ENCODE results near the gene LCN1.
"Not testable (repeated sequence)": the region's sequence is repeated elsewhere in the genome, so short reads cannot be mapped to it uniquely, and the experiment has no call there.

Gene LCN1

DNA sequence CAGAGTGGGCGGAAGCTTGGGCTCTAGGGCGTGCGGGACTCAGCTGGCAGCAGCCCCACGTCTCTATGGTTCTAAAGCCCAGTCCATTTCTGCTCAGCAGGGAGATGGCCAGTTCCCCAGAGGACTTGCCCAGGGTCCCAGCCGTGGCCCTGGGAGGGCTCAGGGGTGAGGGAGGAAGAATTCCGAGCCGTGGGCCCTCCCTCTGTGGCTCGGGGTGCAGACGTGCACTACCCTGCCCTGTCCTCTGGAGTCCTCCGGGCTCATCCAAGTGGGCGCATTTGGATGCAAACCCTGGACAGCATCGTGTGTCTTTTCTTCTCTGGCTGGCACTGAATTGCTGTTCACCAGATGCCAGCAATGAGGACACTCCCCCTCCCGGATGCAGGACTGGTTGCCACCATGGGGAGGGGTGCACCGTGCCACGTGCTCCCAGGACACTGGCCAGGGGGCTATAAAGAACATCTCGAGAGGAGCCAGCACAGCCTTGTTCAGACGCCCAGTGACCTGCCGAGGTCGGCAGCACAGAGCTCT, 24.5 kb downstream of the LCN1 start, which contains the start of gene OBP2A:
OBP2A (plus strand) TSS at position 481 of the 531 bp plus-strand sequence. CDS start 55 bp downstream, outside the sequence.
- DNase-seq (ENCODE audit: extremely low read depth in 1 of 2, low read depth in 1 of 2) = not testable (repeated sequence)

GRCh38 chr9:135546792-135547617, 25.8 kb downstream of the LCN1 start:
- not testable (repeated sequence) for DNase-seq (ENCODE audit: extremely low read depth in 1 of 2, low read depth in 1 of 2)

- no peak for DNase-seq (ENCODE audit: extremely low read depth in 1 of 2, low read depth in 1 of 2)
These were observed 26.8 kb downstream of the LCN1 start for GRCh38 chr9:135547756-135548736.

- DNase-seq (ENCODE audit: extremely low read depth in 1 of 2, low read depth in 1 of 2) = not testable (repeated sequence)
These were observed 28.5 kb downstream of the LCN1 start for GRCh38 chr9:135549478-135550343.

DNA sequence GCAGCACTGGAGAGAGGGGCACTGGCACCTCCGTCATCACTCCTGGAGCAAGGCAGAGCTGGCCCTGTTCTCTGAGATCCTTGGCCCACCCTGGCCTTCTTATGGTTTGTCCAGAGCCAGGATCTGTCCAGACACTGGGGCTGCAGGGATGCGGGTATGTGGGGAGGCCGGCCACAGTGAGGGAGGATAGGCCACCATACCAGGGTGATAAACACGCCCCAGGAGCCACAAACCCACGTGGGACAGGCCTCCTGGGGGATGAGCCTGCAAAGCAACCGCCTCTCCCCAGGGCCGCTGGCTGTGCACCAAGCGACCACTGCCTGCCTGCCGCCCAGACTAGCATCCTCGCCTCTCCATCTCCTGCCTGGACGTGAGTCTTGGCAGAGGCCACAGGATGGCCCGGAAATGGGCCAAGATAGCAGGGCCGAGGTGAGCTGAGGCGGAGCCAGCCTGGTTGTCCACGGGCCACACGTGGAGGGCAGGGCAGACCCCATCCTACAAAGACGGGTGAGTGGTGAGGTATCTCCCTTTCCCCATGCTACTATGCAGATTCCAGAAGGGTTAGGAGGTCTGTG, 29.2 kb downstream of the LCN1 start:
- DNase-seq (ENCODE audit: extremely low read depth in 1 of 2, low read depth in 1 of 2) = no peak

GRCh38 chr9:135551031-135551430, 29.8 kb downstream of the LCN1 start:
- no peak for DNase-seq (ENCODE audit: extremely low read depth in 1 of 2, low read depth in 1 of 2)

DNA sequence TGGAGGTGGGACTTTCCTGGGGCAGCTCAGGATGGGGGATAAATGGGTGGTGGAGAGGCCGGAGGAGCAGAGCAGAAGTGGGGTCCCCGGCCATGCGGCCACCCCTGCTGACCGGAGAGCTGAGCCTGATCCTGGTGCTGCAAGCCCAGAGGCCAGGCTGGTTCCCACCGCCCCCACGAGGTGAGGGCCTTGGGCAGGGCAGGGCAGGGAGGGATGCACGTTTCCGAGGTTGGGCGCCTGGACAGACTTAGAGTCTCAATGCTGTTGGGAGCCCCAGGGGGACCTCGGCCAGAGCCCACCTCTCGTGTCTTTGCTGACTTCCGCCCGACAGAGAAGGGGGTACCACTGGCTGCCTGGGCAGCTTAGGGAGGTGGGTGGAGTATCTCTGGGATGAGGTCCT, 30.2 kb downstream of the LCN1 start:
- no peak for DNase-seq (ENCODE audit: extremely low read depth in 1 of 2, low read depth in 1 of 2)

DNA sequence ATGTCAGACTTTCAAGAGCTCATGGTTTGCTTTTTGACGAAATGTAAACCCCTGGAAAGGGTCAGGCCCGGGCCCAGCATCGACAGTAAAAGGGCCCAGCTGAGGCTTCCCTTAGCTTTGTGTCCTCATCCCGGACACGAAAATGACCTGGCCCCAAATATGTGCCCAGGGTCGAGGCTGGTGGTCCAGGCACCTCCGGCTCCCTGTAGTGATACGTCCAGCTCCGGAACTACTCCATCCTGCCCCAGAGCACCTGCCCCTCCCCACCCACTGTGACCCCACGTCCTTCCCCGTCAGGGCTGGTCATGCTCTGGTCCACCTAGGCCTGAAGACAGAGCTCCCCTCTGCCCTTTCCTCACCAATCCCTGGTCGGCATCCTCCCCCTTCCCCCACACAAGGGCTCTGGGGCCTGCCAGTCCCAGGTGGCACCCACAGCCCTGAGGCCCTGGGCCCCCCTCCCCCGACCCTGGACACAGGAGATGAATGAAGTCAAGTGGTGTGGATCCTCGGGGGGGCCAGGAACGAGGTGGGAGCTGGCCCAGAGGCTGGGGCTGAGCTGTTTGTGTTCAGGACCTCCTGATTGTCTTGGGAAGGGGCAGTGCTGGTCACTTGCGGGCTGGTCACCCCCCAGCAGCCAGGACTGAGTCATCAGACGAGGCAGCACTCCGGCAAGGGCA, 30.9 kb downstream of the LCN1 start:
- DNase-seq (ENCODE audit: extremely low read depth in 1 of 2, low read depth in 1 of 2) = no peak

DNA sequence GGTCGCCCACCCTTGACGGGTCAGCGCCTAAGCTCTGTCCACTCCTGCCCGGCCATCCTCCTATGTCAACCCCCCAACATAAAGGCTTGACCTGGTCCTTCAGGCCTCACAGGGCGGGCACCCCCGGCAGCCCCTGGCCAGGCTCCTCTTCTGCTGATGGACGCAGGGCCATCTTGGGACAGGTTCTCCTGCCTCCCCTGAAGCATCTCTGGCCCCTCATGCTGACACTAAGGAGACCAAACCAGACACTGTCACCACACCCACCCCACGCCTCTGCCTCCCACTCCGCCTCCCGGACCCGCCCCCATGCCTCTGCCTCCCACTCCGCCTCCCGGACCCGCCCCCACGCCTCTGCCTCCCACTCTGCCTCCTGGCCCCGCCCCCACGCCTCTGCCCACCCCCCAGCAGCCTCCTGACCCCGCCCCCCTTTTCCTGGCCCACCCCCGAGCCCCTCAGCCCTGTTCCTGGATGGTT, 31.5 kb downstream of the LCN1 start:
- DNase-seq (ENCODE audit: extremely low read depth in 1 of 2, low read depth in 1 of 2) = no peak

- DNase-seq (ENCODE audit: extremely low read depth in 1 of 2, low read depth in 1 of 2) = no peak
These were observed 33.5 kb downstream of the LCN1 start for GRCh38 chr9:135554718-135555117.

- no peak for DNase-seq (ENCODE audit: extremely low read depth in 1 of 2, low read depth in 1 of 2)
These were observed 34.0 kb downstream of the LCN1 start for GRCh38 chr9:135555203-135555602.

GRCh38 chr9:135555910-135556309, 34.7 kb downstream of the LCN1 start:
- DNase-seq (ENCODE audit: extremely low read depth in 1 of 2, low read depth in 1 of 2) = no peak

DNA sequence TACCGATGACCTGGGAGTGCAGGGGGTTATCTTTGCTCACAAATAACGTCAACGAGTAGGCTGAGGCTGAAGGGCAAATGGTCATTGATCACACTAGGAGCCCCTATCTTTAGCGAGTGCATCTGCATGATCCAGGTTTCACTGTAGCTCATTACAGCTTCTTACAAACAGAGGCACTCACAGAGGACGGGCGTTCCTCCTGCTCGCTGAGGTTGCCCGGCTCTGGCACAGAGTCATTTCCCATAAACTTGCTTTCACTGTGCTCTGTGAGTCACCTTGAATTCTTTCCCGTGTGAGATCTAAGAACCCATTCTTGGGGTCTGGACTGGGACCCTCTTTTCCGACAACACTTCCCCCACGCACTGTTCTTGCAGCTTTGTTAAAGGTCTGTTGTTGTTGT, 38.4 kb downstream of the LCN1 start:
- DNase-seq (ENCODE audit: extremely low read depth in 1 of 2, low read depth in 1 of 2) = no peak

GRCh38 chr9:135561391-135562234, 40.4 kb downstream of the LCN1 start, which contains the start of gene PAEP:
Gene PAEP (plus strand): TSS chr9:135561756.
- DNase-seq (ENCODE audit: extremely low read depth in 1 of 2, low read depth in 1 of 2) = no peak

DNA sequence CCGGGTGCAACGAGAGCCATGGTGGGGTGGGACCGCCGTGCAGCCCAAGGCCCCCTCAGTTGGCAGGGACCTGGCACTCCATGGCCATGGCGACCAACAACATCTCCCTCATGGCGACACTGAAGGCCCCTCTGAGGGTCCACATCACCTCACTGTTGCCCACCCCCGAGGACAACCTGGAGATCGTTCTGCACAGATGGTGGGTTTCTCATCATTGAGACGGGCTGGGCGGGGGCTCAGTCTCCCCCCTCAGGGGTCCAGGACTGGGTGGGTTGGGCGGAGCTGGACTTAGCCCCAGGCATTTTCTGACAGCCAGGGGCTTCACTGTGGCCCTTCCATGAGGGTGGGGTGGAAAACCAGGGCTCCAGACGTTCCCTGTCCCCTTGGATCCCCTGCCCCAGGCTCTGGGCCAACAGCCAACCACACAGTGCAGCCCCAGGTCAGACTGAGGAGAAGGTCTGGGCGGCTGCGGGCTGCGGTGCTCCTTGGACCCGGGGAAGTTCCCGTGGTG, 41.0 kb downstream of the LCN1 start:
- DNase-seq (ENCODE audit: extremely low read depth in 1 of 2, low read depth in 1 of 2) = no peak

GRCh38 chr9:135563039-135563476, 41.8 kb downstream of the LCN1 start:
- no peak for DNase-seq (ENCODE audit: extremely low read depth in 1 of 2, low read depth in 1 of 2)

DNA sequence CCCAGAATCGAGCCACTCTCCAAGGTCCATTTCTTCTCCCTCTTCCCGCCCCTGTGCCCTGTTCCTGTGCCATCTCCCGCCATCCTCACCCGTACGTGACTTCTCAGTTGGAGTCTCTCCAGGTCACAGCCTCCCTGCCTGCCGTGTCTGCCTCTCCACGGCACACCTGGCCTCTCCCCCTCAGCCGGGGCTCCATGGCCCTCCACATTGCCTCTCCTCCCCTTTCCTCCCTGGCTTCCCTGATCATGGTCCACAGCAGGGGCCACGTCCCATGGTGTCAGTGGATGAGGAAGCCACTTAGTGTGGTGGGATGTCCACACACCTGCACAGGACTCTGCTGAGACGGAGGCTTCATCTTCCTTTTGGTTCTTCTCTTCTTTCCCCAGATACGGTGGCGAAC, 42.6 kb downstream of the LCN1 start:
- no peak for DNase-seq (ENCODE audit: extremely low read depth in 1 of 2, low read depth in 1 of 2)

- no peak for DNase-seq (ENCODE audit: extremely low read depth in 1 of 2, low read depth in 1 of 2)
These were observed 43.9 kb downstream of the LCN1 start for GRCh38 chr9:135565141-135565628.

Measured in stimulated activated CD8-positive, alpha-beta memory T cell treated with anti-CD3 and anti-CD28 coated beads, Interleukin-7, amount 100 ng/mL, for 48 hours (primary cell).